NCI-H146 treated with DMSO at 0.1 percent for 48 hours (cell line): ENCODE measurements around the gene OXCT2.
"Not testable (repeated sequence)": the region's sequence is repeated elsewhere in the genome, so short reads cannot be mapped to it uniquely, and the experiment has no call there.

ENCODE experiments used
- DNase-seq: peaks from one replicate; lab custom pipeline; 2025; ENCODE audit not compliant: unreplicated experiment; lab: John Stamatoyannopoulos, UW

The OXCT2 gene

GRCh38 chr1:39787964-39788363 lies 16.8 kb upstream of the OXCT2 start:
- not testable (repeated sequence) for DNase-seq

DNA sequence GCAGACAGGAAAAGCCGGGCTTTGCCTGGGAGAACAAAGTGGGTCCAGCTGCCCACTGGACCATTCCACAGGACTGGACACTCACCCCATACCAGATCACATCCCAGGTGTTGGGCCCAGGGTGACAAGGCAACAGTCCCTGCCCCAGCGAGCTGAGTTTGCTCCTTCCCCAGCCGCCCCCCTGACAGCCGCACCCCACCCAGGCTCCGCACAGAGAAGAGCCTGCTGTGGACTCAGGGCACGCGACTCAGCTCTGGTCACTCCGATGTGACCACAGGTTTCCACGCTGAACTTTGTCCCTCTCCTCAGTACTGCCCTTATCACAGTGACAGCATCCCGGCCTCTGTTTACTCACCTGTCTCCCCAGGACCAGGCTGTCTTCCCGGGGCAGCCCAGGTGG lies 16.3 kb upstream of the OXCT2 start:
- no peak for DNase-seq

DNA sequence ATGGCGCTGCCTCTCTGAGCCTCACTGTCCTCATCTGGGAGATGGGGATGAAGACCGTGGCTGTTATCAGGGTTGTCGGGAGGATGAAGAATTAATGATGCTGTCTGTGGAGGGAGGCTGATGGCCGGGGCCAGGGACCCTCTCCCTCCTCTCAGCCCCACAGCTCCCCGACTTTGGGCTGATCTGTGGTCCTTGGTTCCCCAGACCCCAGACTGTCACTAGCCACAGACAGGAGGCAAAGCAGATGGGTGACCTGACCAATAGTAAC lies 15.9 kb upstream of the OXCT2 start:
- not testable (repeated sequence) for DNase-seq

DNA sequence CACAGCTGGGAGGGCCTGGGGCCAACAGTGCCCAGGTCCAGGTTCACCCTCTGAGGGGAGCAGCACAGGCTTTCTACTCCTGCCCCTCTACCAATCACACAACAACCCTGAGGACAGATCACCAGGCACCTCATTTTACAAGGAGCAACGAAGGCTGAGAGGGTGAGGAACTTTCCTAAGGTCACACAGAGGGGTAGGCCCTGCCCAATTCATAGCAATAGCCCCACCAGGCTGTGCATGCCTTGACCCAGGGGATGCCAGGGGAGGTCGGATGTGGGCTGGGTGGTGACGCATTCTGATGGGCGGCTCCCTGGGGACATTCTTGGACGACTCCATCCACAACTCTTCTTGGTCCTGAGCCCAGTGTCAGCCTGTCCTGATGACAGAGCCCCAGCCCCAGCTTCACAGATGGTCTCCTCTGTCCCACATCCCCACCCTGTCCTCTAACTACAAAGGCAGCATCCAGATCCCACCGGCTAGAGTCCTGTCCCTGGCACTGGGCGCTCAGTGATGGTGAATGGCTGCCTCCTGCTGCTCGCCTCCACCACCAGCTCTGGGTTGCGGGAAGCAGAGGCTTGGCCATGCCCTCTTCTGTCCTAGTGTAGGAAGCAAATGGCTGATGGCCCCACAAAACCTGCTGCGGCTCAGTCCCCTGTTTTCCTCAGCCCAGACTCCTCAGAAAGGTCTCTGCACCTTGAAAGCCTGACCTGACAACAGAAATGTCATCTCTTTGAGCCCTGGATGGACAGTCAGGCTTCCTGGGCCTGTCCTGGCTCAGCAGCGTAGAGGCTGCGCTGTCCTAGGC lies 15.4 kb upstream of the OXCT2 start:
- DNase-seq, result not testable (repeated sequence)

GRCh38 chr1:39782685-39783084 lies 11.5 kb upstream of the OXCT2 start:
- DNase-seq, result not testable (repeated sequence)

DNA sequence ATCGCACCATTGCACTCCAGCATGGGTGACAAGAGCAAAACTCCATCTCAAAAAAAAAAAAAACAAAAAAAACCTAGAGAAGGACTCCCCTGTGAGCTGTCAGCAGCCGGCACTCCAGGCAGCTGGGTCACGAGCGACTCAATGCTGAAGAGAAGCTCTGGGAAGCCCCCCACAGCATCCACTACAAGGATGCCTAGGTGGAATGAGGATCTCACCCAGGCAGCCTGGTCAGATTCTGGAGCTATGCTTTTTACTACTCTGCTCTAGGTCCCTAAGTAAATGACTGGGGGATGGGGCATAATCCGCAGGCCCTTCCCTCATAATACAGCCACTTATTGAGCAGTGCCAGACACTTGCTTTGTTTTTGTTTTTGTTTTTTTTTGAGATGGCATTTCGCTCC lies 11.0 kb upstream of the OXCT2 start:
- no peak for DNase-seq

DNA sequence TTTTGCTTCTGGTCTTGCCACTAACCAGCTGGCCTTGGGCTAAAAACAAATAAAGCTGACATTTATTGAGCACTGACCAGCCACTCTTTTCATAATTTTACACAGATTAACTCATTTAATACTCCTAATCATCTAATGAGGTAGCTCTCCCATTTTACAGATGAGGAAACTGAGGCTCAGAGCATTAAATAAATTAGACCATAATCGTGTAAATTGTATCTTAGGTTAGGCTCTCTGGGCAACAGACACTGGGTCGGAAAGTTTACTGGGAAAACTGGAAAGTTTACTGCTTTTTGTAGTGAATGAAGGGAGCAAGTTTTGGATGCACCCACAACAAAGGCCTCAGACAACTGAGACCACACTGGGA lies 10.2 kb upstream of the OXCT2 start:
- no peak for DNase-seq

GRCh38 chr1:39779821-39780220 lies 8.7 kb upstream of the OXCT2 start:
- no peak for DNase-seq

- DNase-seq, result no peak
These were observed 8.0 kb upstream of the OXCT2 start for GRCh38 chr1:39779137-39779536.

GRCh38 chr1:39778463-39779099 lies 7.4 kb upstream of the OXCT2 start:
- DNase-seq, result not testable (repeated sequence)

DNA sequence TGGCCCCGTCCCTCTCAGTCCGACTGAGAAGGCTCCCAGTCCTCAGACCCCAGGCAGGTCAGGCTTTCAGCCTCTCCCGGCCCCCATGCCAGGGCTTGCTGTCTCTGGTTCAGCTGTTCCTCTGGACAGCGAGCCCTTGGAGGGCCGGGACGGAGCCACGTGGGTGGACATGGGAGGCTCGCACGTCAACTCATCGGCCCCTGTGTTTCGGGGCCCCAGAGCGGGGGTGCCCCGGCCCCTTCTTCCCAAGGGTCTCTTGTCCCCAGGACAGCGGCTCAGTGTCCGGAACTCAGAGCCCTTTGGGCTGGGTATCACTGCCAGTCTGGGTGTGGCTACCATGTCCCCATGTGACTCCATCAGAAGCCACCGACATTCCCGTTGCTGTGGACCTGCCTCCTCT lies 6.7 kb upstream of the OXCT2 start:
- not testable (repeated sequence) for DNase-seq

GRCh38 chr1:39777306-39777705 lies 6.2 kb upstream of the OXCT2 start:
- DNase-seq, result no peak

DNA sequence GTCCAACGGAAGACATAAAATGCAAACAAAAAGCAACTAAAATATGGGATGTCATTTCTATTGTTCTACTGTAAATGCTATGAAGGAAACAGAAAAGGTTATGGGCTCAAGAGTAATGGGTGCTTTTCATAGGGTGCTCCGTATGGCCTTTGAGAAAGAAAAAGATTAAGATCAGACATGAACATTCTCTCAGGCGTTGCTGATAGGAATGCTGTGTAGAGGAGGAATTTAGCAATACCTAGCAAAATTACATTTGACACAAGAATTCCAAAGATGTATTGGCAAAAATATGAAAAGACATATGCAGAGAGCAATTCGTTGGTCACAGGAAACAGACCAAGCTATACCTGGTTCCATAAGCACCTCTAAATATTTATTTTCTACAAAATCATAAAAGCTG lies 5.7 kb upstream of the OXCT2 start:
- DNase-seq, result no peak

- no peak for DNase-seq
These were observed 5.2 kb upstream of the OXCT2 start for GRCh38 chr1:39776400-39776713.

- DNase-seq, result not testable (repeated sequence)
These were observed 4.7 kb upstream of the OXCT2 start for GRCh38 chr1:39775676-39776399.

GRCh38 chr1:39775141-39775540 lies 4.0 kb upstream of the OXCT2 start:
- DNase-seq, result not testable (repeated sequence)

DNA sequence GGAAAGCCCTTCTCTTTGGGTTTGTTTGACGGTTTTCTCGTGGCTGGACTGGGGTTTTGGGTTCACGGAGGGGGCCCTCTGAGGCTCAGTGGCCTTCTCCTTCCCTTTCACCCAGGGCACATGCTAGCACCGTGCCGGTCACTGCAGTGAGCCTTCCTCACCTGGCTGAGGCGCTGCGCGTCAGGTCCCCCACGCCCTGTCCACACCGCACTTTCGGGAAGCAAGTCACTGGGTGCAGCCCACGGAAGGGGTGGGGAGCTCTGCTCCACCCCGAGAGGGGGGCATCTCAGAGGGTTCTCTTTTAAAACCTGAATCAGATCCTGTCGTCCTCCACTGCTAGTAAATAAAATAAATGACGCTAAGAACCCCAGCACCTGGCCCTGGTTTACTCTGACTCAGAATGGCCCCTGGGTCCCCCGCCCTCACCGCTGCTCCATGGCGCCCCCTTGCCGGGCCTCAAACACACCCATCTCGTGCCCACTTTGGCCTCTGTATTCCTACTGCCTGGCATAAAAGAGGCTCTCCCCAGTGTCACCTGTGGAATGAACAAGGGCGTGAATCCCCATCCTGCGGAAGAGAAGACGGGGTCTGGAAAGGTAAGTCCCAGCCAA lies 2.3 kb upstream of the OXCT2 start:
- DNase-seq, result not testable (repeated sequence)

DNA sequence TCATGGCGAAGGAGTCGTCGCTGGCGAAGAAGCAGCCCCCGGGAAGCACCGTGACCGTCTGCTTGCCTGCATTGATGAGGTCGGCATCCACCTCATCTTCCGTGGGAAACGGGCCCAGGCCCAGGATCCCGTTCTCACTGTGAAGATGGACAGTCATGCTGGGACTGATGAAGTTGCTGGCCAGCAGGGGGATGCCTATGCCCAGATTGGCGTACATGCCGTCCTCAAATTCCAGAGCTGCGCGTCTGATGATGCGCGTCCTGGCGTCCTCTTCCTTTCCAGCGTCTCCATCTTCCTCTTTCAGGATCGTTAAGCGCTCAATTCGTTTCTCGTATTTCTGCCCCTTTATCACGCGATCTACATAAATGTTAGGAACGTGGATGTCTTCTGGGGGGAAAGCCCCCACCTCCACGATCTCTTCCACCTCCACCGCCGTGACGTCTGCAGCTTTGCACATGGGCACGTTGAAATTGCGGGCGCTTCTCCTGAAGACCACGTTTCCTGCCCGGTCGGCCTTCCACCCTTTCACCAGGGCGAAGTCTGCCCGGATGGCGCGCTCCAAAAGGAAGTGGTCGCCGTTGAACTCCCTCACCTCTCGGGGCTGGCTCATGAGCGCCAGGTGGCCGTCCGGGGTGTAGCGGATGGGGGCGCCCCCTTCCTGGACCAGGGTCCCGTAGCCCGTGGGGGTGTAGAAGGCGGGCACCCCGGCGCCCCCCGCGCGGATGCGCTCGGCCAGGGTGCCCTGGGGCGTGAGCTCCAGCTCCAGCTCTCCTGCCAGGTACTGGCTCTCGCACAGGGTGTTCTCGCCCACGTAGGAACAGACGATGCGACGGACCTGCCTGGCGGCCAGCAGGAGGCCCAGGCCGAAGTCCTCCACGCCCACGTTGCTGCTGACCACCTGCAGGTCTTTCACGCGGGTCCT lies 787 bp downstream of the OXCT2 start:
- DNase-seq, result not testable (repeated sequence)

- not testable (repeated sequence) for DNase-seq
These were observed 1.6 kb downstream of the OXCT2 start for GRCh38 chr1:39769502-39769901.

- DNase-seq, result not testable (repeated sequence)
These were observed 4.7 kb downstream of the OXCT2 start for GRCh38 chr1:39766466-39766865.

- DNase-seq, result not testable (repeated sequence)
These were observed 6.6 kb downstream of the OXCT2 start for GRCh38 chr1:39764512-39764911.
